Heart left ventricle (tissue), 13 donors: Measurements from ENCODE around the gene OR1J4.
A peak's percentile ranks its signal among the peaks of the same experiment; 100 is the strongest.

ENCODE experiments used
- CTCF ChIP-seq, 12 donors: fragments of 200-600 bp; sonication (generic) in 4 of 12; IDR thresholded peaks; one replicate each; pipeline versions ENCODE4 v1.5.0 to v1.8.0; 2018 to 2022; ENCODE audit warnings: antibody characterized with exemption in 12 of 12, mild to moderate bottlenecking in 5 of 12
- POLR2A ChIP-seq, 2 donors: fragments of 450-650 bp; IDR thresholded peaks; one replicate each; pipeline ENCODE4 v1.6.1; 2017; ENCODE audit warnings: antibody characterized with exemption in 2 of 2, mild to moderate bottlenecking in 2 of 2, moderate library complexity in 2 of 2
- donor health status: ischemic (EF 13 %, LVEDD 7.1; RV severe dilation, severe dysfunction).
- donor health status: DM: no; HTN: yes; CAD: no.
- donor health status: DM: no; HTN: no; CAD: no.
- donor health status: ischemic (EF 25% LVEDD 6.9; RV normal size, moderate dysfunction).
- donor health status: ischemic (EF 25% LVEDD 5.7; RV mildly dilated, moderate dysfunction).
- donor health status: ischemic (EF 35%, LVEDD 5.7; RV mildly dilated, moderate dysfunction).
- donor health status: nonischemic (EF 11% LVEDD 7.7; RV severe dilation, severe dysfunction).
- donor health status: DM: yes; HTN: yes; CAD: no.
- donor health status: PGD.
- donor health status: ischemic (EF 29% LVEDD 5.4; RV normal size, mild dysfunction).
- donor health status: nonischemic (EF 23%, LVEDD 6.1; RV moderate dilation, normal function).

- TF ChIP-seq POLR2A (IDR thresholded peaks at IDR 0.05) (no peak), CTCF (IDR thresholded peaks at IDR 0.05) (peak; percentile 25 to 65 (median 56))
Observed at GRCh38 chr9:122498883-122499288, 20.1 kb upstream of the OR1J4 start.
